ENCODE measurements around the gene DDX56. TPM values are rescaled to one million over a fixed set of nuclear protein-coding genes. Genes with fewer than 3 reads are reported as not detected.

The DDX56 gene
- total and polyA plus RNA-seq, 2 of the 13 experiments (the other 11 are each of a cell fraction or from before 2014, with no cell fraction given): 82.6 to 120 TPM

- TF ChIP-seq ZNF646 (CRISPR knock-in tag; IDR thresholded peaks at IDR 0.05) (no peak), ZNF18 (CRISPR knock-in tag; IDR thresholded peaks at IDR 0.05; ENCODE audit: insufficient replicate concordance) (no peak), ZNF747 (CRISPR knock-in tag; IDR thresholded peaks at IDR 0.05; ENCODE audit: borderline replicate concordance) (0 out of 2 replicates have a peak, but pooled peaks have one; percentile 48), SIX4 (CRISPR knock-in tag; IDR thresholded peaks at IDR 0.05) (no peak), ELF3 (CRISPR knock-in tag; IDR thresholded peaks at IDR 0.05) (peak; percentile 15; the same call in 1 of the 2 replicates), ZNF224 (CRISPR knock-in tag; IDR thresholded peaks at IDR 0.05) (no peak), ZNF34 (CRISPR knock-in tag; IDR thresholded peaks at IDR 0.05; ENCODE audit: borderline replicate concordance) (no peak), RBAK (CRISPR knock-in tag; IDR thresholded peaks at IDR 0.05) (no peak), NR2F6 (IDR thresholded peaks at IDR 0.05) (peak; percentile 84), NR2F6 (CRISPR knock-in tag; IDR thresholded peaks at IDR 0.05) (peak; percentile 71; the same call in 1 of the 2 replicates), REST (IDR thresholded peaks at IDR 0.05; ENCODE audit: borderline replicate concordance in 1 of 2, low read depth in 1 of 2, low read length in 2 of 2) (no peak), SP2 (CRISPR knock-in tag; IDR thresholded peaks at IDR 0.05) (no peak), ZNF329 (CRISPR knock-in tag; IDR thresholded peaks at IDR 0.05; ENCODE audit: low read depth) (0 out of 2 replicates have a peak, but pooled peaks have one; percentile 20), MAZ (IDR thresholded peaks at IDR 0.05; ENCODE audit: borderline replicate concordance, low read depth, low read length) (no peak), MAZ (CRISPR knock-in tag; IDR thresholded peaks at IDR 0.05; ENCODE audit: low read depth) (no peak), ZNF580 (CRISPR knock-in tag; IDR thresholded peaks at IDR 0.05; ENCODE audit: borderline replicate concordance, low read depth) (no peak), SATB2 (CRISPR knock-in tag; IDR thresholded peaks at IDR 0.05) (no peak), TBX2 (CRISPR knock-in tag; IDR thresholded peaks at IDR 0.05; ENCODE audit: borderline replicate concordance) (no peak)
Observed at GRCh38 chr7:44541876-44542610, 31.7 kb downstream of the DDX56 start (continued).

Measured in HepG2 (cell line).